A549 (cell line): ENCODE results near the gene SYTL2. TPM values are rescaled to one million over a fixed set of nuclear protein-coding genes. Genes with fewer than 3 reads are reported as not detected.

Experiments
- ATAC-seq, 2 experiments: fragments of 200-7000 bp in 1 of 2; fragments of >200 bp in 1 of 2; cut with Nextera tagmentation in 1 of 2; cut with Tn5 transposase in 1 of 2; 3 replicates each; pipeline versions ENCODE4 v1.8.0 to v1.9.1; 2018 to 2020; ENCODE audit warnings: mild to moderate bottlenecking in 1 of 2, moderate library complexity in 1 of 2
- CTCF ChIA-PET: fragments of 300-600 bp; sonication (Branson Sonifier 250); formaldehyde crosslinking; extraction: SDS; loops from one replicate; lab custom pipeline; 2021; ENCODE audit warnings: antibody characterized with exemption, inconsistent platforms; lab: Yijun Ruan, JAX
- POLR2A ChIA-PET: fragments of 350-600 bp; formaldehyde crosslinking; extraction: SDS; loops from one replicate; lab custom pipeline; 2021; ENCODE audit warnings: antibody characterized with exemption, inconsistent platforms; lab: Yijun Ruan, JAX
- DNase-seq, 2 experiments: peaks; one replicate each; pipeline versions ENCODE4 v3.0.0 to v3.0.0-alpha.2; 2011 to 2016; ENCODE audit warnings: low read depth in 1 of 2, low spot score in 1 of 2
- FAIRE-seq: peaks from 2 replicates; lab custom pipeline; 2011; peaks lifted over from hg19 to GRCh38; lab: Jason Lieb, UNC
- H3K27ac ChIP-seq, 2 experiments: fragments of >200 bp; sonication (Bioruptor Twin); formaldehyde crosslinking; 3 replicates each; pipeline ENCODE4 v1.5.1; 2016 to 2017
- H3K4me1 ChIP-seq: fragments of >200 bp; sonication (Bioruptor Twin); formaldehyde crosslinking; 3 replicates; pipeline ENCODE4 v1.6.1; 2016
- H3K4me2 ChIP-seq: fragments of >200 bp; sonication (Bioruptor Twin); formaldehyde crosslinking; 3 replicates; pipeline ENCODE4 v1.6.1; 2016
- H3K4me3 ChIP-seq: fragments of >200 bp; sonication (Bioruptor Twin); formaldehyde crosslinking; 3 replicates; pipeline ENCODE4 v1.5.1; 2016
- H3K9me3 ChIP-seq: fragments of >200 bp; sonication (Bioruptor Twin); formaldehyde crosslinking; 3 replicates; pipeline ENCODE4 v1.6.1; 2016
- CHD4 ChIP-seq: fragments of 200-600 bp; sonication (generic); IDR thresholded peaks from 2 replicates; pipeline ENCODE4 v1.6.1; 2016; ENCODE audit warnings: antibody characterized with exemption, mild to moderate bottlenecking, borderline replicate concordance
- E2F6 ChIP-seq: IDR thresholded peaks from 2 replicates; pipeline ENCODE4 v1.6.1; 2012; ENCODE audit warnings: low read depth, borderline replicate concordance
- EHF ChIP-seq: fragments of 250-450 bp; sonication (Bioruptor Pico); IDR thresholded peaks from 2 replicates; pipeline ENCODE4 v1.5.0; 2020; ENCODE audit warnings: mild to moderate bottlenecking
- ESRRA ChIP-seq: fragments of 150-350 bp; IDR thresholded peaks from 2 replicates; pipeline ENCODE4 v1.6.1; 2014; ENCODE audit warnings: mild to moderate bottlenecking, low read length, borderline replicate concordance
- FOSB ChIP-seq: fragments of 250-450 bp; sonication (Bioruptor Pico); IDR thresholded peaks from 2 replicates; pipeline ENCODE4 v1.5.0; 2020; ENCODE audit warnings: mild to moderate bottlenecking, moderate library complexity
- FOSL2 ChIP-seq, 2 experiments: fragments of 450-650 bp in 1 of 2; fragments of >200 bp in 1 of 2; sonication (Bioruptor Twin) in 1 of 2; formaldehyde crosslinking; IDR thresholded peaks; 2 replicates each; pipeline versions ENCODE4 v1.5.0 to v1.6.1; 2016 to 2020; ENCODE audit warnings: mild to moderate bottlenecking in 1 of 2, moderate library complexity in 1 of 2
- FOXS1 ChIP-seq: fragments of 250-450 bp; sonication (Bioruptor Pico); IDR thresholded peaks from 2 replicates; pipeline ENCODE4 v1.5.0; 2020; ENCODE audit warnings: mild to moderate bottlenecking, moderate library complexity
- HES2 ChIP-seq: fragments of >200 bp; sonication (Bioruptor Twin); formaldehyde crosslinking; IDR thresholded peaks from 2 replicates; pipeline ENCODE4 v1.6.1; 2016
- HOXA7 ChIP-seq: fragments of 250-450 bp; sonication (Bioruptor Pico); IDR thresholded peaks from 2 replicates; pipeline ENCODE4 v1.5.0; 2020; ENCODE audit warnings: mild to moderate bottlenecking, moderate library complexity
- HOXB13 ChIP-seq: fragments of 250-450 bp; sonication (Bioruptor Pico); IDR thresholded peaks from 2 replicates; pipeline ENCODE4 v1.5.0; 2020; ENCODE audit warnings: low read depth, mild to moderate bottlenecking, moderate library complexity
- JUN ChIP-seq, 2 experiments: fragments of >200 bp; sonication (Bioruptor Twin); formaldehyde crosslinking; IDR thresholded peaks; 2 replicates in 1 of 2; 3 replicates in 1 of 2; pipeline ENCODE4 v1.6.1; 2016 to 2017
- JUNB ChIP-seq: fragments of >200 bp; sonication (Bioruptor Twin); formaldehyde crosslinking; IDR thresholded peaks from 2 replicates; pipeline ENCODE4 v1.6.1; 2016
- KDM5A ChIP-seq: fragments of 200-600 bp; sonication (generic); IDR thresholded peaks from 2 replicates; pipeline ENCODE4 v1.6.1; 2016; ENCODE audit warnings: antibody characterized with exemption, mild to moderate bottlenecking
- MYC ChIP-seq: IDR thresholded peaks from 2 replicates; pipeline ENCODE4 v1.6.1; 2012; ENCODE audit warnings: mild to moderate bottlenecking, inconsistent platforms, low read length, improper control_type of control experiment, borderline replicate concordance
- NR3C1 ChIP-seq: fragments of >200 bp; sonication (Bioruptor Twin); formaldehyde crosslinking; IDR thresholded peaks from 3 replicates; pipeline ENCODE4 v1.6.1; 2017
- PHF8 ChIP-seq: fragments of 200-600 bp; sonication (generic); IDR thresholded peaks from 2 replicates; pipeline ENCODE4 v1.6.1; 2016; ENCODE audit warnings: low read depth, mild to moderate bottlenecking, antibody characterized with exemption, moderate library complexity, borderline replicate concordance
- RAD21 ChIP-seq, 2 experiments: fragments of >200 bp in 1 of 2; sonication (Bioruptor Twin) in 1 of 2; formaldehyde crosslinking in 1 of 2; IDR thresholded peaks in 1 of 2; conservative IDR thresholded peaks in 1 of 2; 2 replicates in 1 of 2; 3 replicates in 1 of 2; pipeline ENCODE4 v1.6.1; 2012 to 2018; ENCODE audit warnings: inconsistent platforms in 1 of 2
- RARB ChIP-seq: fragments of 250-450 bp; sonication (Bioruptor Pico); IDR thresholded peaks from 2 replicates; pipeline ENCODE4 v1.8.0; 2021; ENCODE audit warnings: mild to moderate bottlenecking, moderate library complexity
- SMC3 ChIP-seq: fragments of >200 bp; sonication (Bioruptor Twin); formaldehyde crosslinking; IDR thresholded peaks from 3 replicates; pipeline ENCODE4 v1.6.1; 2018; ENCODE audit warnings: inconsistent platforms
- SREBF2 ChIP-seq: fragments of 450-650 bp; IDR thresholded peaks from 2 replicates; pipeline ENCODE4 v1.6.1; 2014; ENCODE audit warnings: mild to moderate bottlenecking, moderate library complexity
- ZNF302 ChIP-seq: fragments of 250-450 bp; sonication (Bioruptor Pico); IDR thresholded peaks from 2 replicates; pipeline ENCODE4 v1.9.0; 2021; ENCODE audit warnings: inconsistent platforms, mild to moderate bottlenecking, moderate library complexity
- ZSCAN20 ChIP-seq: fragments of 250-450 bp; sonication (Bioruptor Pico); IDR thresholded peaks from 2 replicates; pipeline ENCODE4 v1.8.0; 2022; ENCODE audit warnings: mild to moderate bottlenecking, moderate library complexity
- WGBS: methylation state at CpG from one replicate; pipeline ENCODE4 v1.1.6; 2017; ENCODE audit errors: missing lambda C conversion rate; 5-methylcytosine and 5-hydroxymethylcytosine counted together
- polyA plus RNA-seq, 4 experiments: library from polyadenylated mRNA; depleted of rRNA in 3 of 4; stranded (reverse); fragments of >200 nt; fragmentation: RNase III in 1 of 4; extraction: RNeasy Plus Mini Kit Qiagen cat#74134 plus additional on column Dnase treatment in 1 of 4; gene quantifications; 2 replicates in 3 of 4; 3 replicates in 1 of 4; pipeline ENCODE4 v1.2.3, GENCODE V29; 2011 to 2017
- TF ChIP-seq, protein P1 (sequence below): fragments of 250-450 bp; sonication (Bioruptor Pico); IDR thresholded peaks from 2 replicates; pipeline ENCODE4 v1.5.0; 2021; ENCODE audit warnings: mild to moderate bottlenecking, moderate library complexity, borderline replicate concordance
- TF ChIP-seq, protein P2 (sequence below): fragments of 150-350 bp; IDR thresholded peaks from 2 replicates; pipeline ENCODE4 v1.6.1; 2014; ENCODE audit warnings: low read depth, mild to moderate bottlenecking, low read length
- TF ChIP-seq, protein P3 (sequence below): IDR thresholded peaks from 2 replicates; pipeline ENCODE4 v1.6.1; 2012

SYTL2 gene
- polyA plus RNA-seq, 2 of the 4 experiments (the other 2 are of a cell fraction): 11.6 to 34.2 TPM

- FAIRE-seq (no peak), DNase-seq (no peak), ATAC-seq (no peak)
- 89% methylated on average over 2 of the region's 2 CpGs for WGBS
- CTCF ChIA-PET: no interaction called here
- no peak overlapping the region for H3K4me3 ChIP-seq
- TF ChIP-seq PHF8 (no peak), FOXS1 (CRISPR knock-in tag) (no peak), NR3C1 (no peak), HES2 (no peak), SMC3 (no peak), RAD21 (conservative IDR thresholded peaks at IDR 0.05 in 1 of 2, IDR thresholded peaks at IDR 0.05 in 1 of 2) (no peak), ESRRA (no peak)
- TF ChIP-seq, protein P1, sequence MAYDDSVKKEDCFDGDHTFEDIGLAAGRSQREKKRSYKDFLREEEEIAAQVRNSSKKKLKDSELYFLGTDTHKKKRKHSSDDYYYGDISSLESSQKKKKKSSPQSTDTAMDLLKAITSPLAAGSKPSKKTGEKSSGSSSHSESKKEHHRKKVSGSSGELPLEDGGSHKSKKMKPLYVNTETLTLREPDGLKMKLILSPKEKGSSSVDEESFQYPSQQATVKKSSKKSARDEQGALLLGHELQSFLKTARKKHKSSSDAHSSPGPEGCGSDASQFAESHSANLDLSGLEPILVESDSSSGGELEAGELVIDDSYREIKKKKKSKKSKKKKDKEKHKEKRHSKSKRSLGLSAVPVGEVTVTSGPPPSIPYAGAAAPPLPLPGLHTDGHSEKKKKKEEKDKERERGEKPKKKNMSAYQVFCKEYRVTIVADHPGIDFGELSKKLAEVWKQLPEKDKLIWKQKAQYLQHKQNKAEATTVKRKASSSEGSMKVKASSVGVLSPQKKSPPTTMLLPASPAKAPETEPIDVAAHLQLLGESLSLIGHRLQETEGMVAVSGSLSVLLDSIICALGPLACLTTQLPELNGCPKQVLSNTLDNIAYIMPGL (CRISPR knock-in tag): no peak
- TF ChIP-seq, protein P2, sequence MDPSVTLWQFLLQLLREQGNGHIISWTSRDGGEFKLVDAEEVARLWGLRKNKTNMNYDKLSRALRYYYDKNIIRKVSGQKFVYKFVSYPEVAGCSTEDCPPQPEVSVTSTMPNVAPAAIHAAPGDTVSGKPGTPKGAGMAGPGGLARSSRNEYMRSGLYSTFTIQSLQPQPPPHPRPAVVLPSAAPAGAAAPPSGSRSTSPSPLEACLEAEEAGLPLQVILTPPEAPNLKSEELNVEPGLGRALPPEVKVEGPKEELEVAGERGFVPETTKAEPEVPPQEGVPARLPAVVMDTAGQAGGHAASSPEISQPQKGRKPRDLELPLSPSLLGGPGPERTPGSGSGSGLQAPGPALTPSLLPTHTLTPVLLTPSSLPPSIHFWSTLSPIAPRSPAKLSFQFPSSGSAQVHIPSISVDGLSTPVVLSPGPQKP: no peak
- TF ChIP-seq, protein P3, sequence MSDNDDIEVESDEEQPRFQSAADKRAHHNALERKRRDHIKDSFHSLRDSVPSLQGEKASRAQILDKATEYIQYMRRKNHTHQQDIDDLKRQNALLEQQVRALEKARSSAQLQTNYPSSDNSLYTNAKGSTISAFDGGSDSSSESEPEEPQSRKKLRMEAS: no peak
- H3K27ac ChIP-seq: no peak overlapping the region; a peak in 1 of 6 replicates
- H3K4me2 ChIP-seq: no peak overlapping the region
- H3K9me3 ChIP-seq: no peaks in the 10 kb centered on the region
- POLR2A ChIA-PET: no interaction called here
- peaks cover 33% of the 10 kb centered on the region for H3K4me1 ChIP-seq
These were observed 55.7 kb downstream of the SYTL2 start for GRCh38 chr11:85755285-85755684.

DNA sequence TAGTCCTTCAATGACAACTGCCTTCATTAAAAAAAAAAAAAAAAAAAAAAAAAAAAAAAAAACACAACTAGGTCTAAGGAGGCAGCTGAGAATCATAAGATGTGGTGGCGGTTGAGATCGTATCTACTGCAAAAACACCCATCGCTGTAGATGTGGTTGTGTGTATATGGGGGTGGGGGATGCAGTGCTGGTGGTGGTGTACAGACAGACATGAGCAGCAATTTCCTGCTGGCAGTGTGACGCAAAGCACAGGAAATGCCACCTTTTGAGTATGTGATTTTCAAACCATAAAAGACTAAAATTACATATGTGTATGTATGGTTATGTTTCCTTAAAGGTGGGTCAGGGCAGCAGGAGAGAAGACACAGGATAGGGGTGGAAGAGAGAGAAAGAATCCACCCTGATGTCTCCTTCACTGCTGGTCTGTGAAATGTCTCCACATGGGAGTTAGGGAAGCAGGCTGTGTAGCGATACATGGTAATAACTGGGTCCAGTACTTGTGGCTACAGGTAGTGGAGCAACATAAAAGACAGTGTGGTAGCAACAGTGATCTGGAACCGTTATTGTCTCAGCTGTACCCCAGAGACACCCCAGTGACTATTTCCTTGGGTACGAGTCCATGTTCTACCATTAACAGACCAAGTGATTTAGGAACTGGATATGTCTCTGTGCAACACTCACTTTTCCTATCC is 57.9 kb downstream of the SYTL2 start:
- Histone ChIP-seq H3K4me3 (no peak overlapping the region), H3K27ac (no peak overlapping the region), H3K4me1 (peaks cover 44% of the 10 kb centered on the region), H3K4me2 (no peak overlapping the region), H3K9me3 (no peaks in the 10 kb centered on the region)
- ATAC-seq (no peak), DNase-seq (no peak), FAIRE-seq (no peak)
- ChIA-PET CTCF (interaction anchor here (1.5 kb wide), 1 partner anchor 20 kb away, joined by 3 read pairs; no protein-coding TSS in a partner anchor), POLR2A (no interaction called here)
- WGBS: 92% methylated on average over 7 of the region's 7 CpGs
- TF ChIP-seq MYC: no peak
- TF ChIP-seq RARB (CRISPR knock-in tag): no peak
- TF ChIP-seq HOXB13 (CRISPR knock-in tag): no peak
- TF ChIP-seq FOSL2 (IDR thresholded peaks at IDR 0.05): no peak
- no peak for TF ChIP-seq FOSL2 (CRISPR knock-in tag; IDR thresholded peaks at IDR 0.05)
- no peak for TF ChIP-seq JUN (IDR thresholded peaks at IDR 0.05)
- TF ChIP-seq ZNF302 (CRISPR knock-in tag): no peak
- no peak for TF ChIP-seq E2F6
- no peak for TF ChIP-seq FOSB (CRISPR knock-in tag)
- TF ChIP-seq JUNB: no peak
- TF ChIP-seq NR3C1: no peak
- TF ChIP-seq CHD4: no peak
- no peak for TF ChIP-seq SREBF2
- no peak for TF ChIP-seq HOXA7 (CRISPR knock-in tag)
- TF ChIP-seq KDM5A: no peak
- TF ChIP-seq EHF (CRISPR knock-in tag): no peak
- TF ChIP-seq HES2: no peak
- no peak for TF ChIP-seq ZSCAN20 (CRISPR knock-in tag)
